ENCODE measurements around the gene LRRC4C. TPM values are rescaled to one million over a fixed set of nuclear protein-coding genes. Genes with fewer than 3 reads are reported as not detected.

The LRRC4C gene
- total and polyA plus RNA-seq, 10 of the 15 experiments (the other 5 are each of a cell fraction or from before 2014, with no cell fraction given): 1.5 TPM; not detected in 9

DNA sequence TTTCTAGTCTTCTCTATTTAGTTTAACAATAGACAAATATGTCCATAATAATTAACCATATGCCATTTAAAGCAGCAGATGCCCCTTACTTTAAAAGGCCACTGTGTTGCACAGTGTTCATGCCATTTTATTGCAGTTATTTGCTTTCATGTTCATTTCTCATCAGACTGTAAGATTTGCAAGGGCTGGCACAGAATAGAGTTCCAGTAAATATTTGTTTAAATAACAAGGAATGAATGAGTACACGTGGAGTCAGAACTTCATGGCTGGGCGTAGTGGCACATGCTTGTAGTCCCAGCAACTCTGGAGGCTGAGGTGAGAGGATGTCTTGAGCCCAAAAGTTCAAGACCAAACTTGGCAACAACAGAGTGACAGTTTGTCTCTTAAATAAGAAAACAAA, 1228.6 kb downstream of the LRRC4C start:
- FAIRE-seq (no peak), ATAC-seq (no peak), DNase-seq (ENCODE audit: low read depth, low spot score) (no peak)
- no peak overlapping the region for H3K4me3 ChIP-seq
- no peaks in the 10 kb centered on the region for H4K20me1 ChIP-seq (ENCODE audit: control insufficient read depth, insufficient read depth)
- H3K4me1 ChIP-seq (ENCODE audit: control insufficient read depth, insufficient read depth, low read length): no peaks in the 10 kb centered on the region
- intact Hi-C loops (cut with micrococcal nuclease; ENCODE audit: unreplicated experiment): no loop called here
- no peaks in the 10 kb centered on the region for H3K36me3 ChIP-seq (ENCODE audit: control insufficient read depth in 2 of 2, insufficient read depth in 2 of 2, low read length in 1 of 2)
- H3K27ac ChIP-seq (ENCODE audit: control insufficient read depth, insufficient read depth): no peak overlapping the region
- in situ Hi-C loops (cut with MboI): no loop called here
- no TSS peak for BruUV-seq (replicated peaks)
- H3K9me3 ChIP-seq (replicated peaks; ENCODE audit: control insufficient read depth, insufficient read depth, low read length): no peaks in the 10 kb centered on the region
- ChIA-PET RAD21 (ENCODE audit: unreplicated experiment) (no interaction called here), CTCF (no interaction called here), SMC1A (ENCODE audit: uncharacterized antibody, unreplicated experiment) (no interaction called here), POLR2A (no interaction called here)
- no peak overlapping the region for H2AFZ ChIP-seq (ENCODE audit: control insufficient read depth, low read depth, low read length)
- no peaks in the 10 kb centered on the region for H3K79me2 ChIP-seq (ENCODE audit: control insufficient read depth, insufficient read depth, low read length)
- no peak overlapping the region for H3K9ac ChIP-seq (ENCODE audit: control insufficient read depth, insufficient read depth, low read length)
- H3K27me3 ChIP-seq (replicated peaks in 1 of 2; ENCODE audit: control insufficient read depth in 2 of 2, insufficient read depth in 2 of 2, low read length in 1 of 2): no peaks in the 10 kb centered on the region
- H3K4me2 ChIP-seq (ENCODE audit: control insufficient read depth, insufficient read depth): no peak overlapping the region
- WGBS (ENCODE audit: insufficient coverage, insufficient replicate concordance, low lambda C conversion rate, missing lambda C conversion rate): 63% methylated on average over 2 of the region's 2 CpGs
- TF ChIP-seq ZNF207 (IDR thresholded peaks at IDR 0.05; ENCODE audit: borderline replicate concordance) (no peak), SP1 (IDR thresholded peaks at IDR 0.05; ENCODE audit: low read depth, low read length) (no peak), POLR2AphosphoS5 (IDR thresholded peaks at IDR 0.05; ENCODE audit: low read length) (no peak), KAT2A (conservative IDR thresholded peaks at IDR 0.05; ENCODE audit: control insufficient read depth, low read depth, low read length) (no peak), RELB (IDR thresholded peaks at IDR 0.05; ENCODE audit: low read depth) (no peak), SMAD1 (IDR thresholded peaks at IDR 0.05; ENCODE audit: low read depth, partially characterized antibody) (no peak), JUND (IDR thresholded peaks at IDR 0.05; ENCODE audit: low read depth, low read length) (no peak), PML (IDR thresholded peaks at IDR 0.05; ENCODE audit: low read length) (no peak), POLR2AphosphoS2 (IDR thresholded peaks at IDR 0.05; ENCODE audit: low read depth, low read length) (no peak), SUZ12 (IDR thresholded peaks at IDR 0.05; ENCODE audit: unreplicated experiment) (no peak), E4F1 (IDR thresholded peaks at IDR 0.05; ENCODE audit: borderline replicate concordance, partially characterized antibody) (no peak), YBX1 (IDR thresholded peaks at IDR 0.05) (no peak), ZNF217 (IDR thresholded peaks at IDR 0.05) (no peak), JUNB (IDR thresholded peaks at IDR 0.05) (no peak)
- TF ChIP-seq, protein P1, sequence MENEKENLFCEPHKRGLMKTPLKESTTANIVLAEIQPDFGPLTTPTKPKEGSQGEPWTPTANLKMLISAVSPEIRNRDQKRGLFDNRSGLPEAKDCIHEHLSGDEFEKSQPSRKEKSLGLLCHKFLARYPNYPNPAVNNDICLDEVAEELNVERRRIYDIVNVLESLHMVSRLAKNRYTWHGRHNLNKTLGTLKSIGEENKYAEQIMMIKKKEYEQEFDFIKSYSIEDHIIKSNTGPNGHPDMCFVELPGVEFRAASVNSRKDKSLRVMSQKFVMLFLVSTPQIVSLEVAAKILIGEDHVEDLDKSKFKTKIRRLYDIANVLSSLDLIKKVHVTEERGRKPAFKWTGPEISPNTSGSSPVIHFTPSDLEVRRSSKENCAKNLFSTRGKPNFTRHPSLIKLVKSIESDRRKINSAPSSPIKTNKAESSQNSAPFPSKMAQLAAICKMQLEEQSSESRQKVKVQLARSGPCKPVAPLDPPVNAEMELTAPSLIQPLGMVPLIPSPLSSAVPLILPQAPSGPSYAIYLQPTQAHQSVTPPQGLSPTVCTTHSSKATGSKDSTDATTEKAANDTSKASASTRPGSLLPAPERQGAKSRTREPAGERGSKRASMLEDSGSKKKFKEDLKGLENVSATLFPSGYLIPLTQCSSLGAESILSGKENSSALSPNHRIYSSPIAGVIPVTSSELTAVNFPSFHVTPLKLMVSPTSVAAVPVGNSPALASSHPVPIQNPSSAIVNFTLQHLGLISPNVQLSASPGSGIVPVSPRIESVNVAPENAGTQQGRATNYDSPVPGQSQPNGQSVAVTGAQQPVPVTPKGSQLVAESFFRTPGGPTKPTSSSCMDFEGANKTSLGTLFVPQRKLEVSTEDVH (IDR thresholded peaks at IDR 0.05; ENCODE audit: low read depth, partially characterized antibody): no peak
